Lung (tissue), 16 donors: ENCODE data around the gene DDX56. TPM values are rescaled to one million over a fixed set of nuclear protein-coding genes. Genes with fewer than 3 reads are reported as not detected.

ENCODE experiments used
- ATAC-seq: fragments of 200-7000 bp; cut with Tn5 transposase; one replicate; pipeline ENCODE4 v1.9.1; 2020; ENCODE audit warnings: moderate number of reproducible peaks; ENCODE audit not compliant: insufficient read depth, low FRiP score
- DNase-seq, 3 donors: peaks; one replicate each; pipeline ENCODE4 v3.0.0-alpha.2; 2013 to 2017
- H3K27ac ChIP-seq, 2 donors: one replicate each; pipeline ENCODE4 v1.5.1; 2013; ENCODE audit warnings: mild to moderate bottlenecking in 2 of 2, moderate library complexity in 2 of 2, control low read depth in 1 of 2, inconsistent platforms in 1 of 2, low read depth in 1 of 2, low read length in 1 of 2
- H3K27me3 ChIP-seq, 3 donors: one replicate each; pipeline ENCODE4 v1.5.1; 2013; ENCODE audit warnings: low read length in 2 of 3; ENCODE audit not compliant: control insufficient read depth in 3 of 3, insufficient read depth in 3 of 3
- H3K36me3 ChIP-seq, 4 donors: one replicate each; pipeline ENCODE4 v1.5.1; 2013; ENCODE audit warnings: low read length in 4 of 4, mild to moderate bottlenecking in 1 of 4, moderate library complexity in 1 of 4; ENCODE audit not compliant: control insufficient read depth in 4 of 4, insufficient read depth in 4 of 4
- H3K4me1 ChIP-seq, 5 donors: one replicate each; pipeline ENCODE4 v1.5.1; 2013; ENCODE audit warnings: low read length in 5 of 5, mild to moderate bottlenecking in 2 of 5, moderate library complexity in 1 of 5; ENCODE audit not compliant: control insufficient read depth in 5 of 5, insufficient read depth in 5 of 5
- H3K4me3 ChIP-seq: one replicate; pipeline ENCODE4 v1.5.1; 2013; ENCODE audit warnings: mild to moderate bottlenecking, control low read depth, moderate library complexity
- H3K9ac ChIP-seq, 2 donors: one replicate each; pipeline ENCODE4 v1.5.1; 2013; ENCODE audit warnings: low read length in 2 of 2, control low read depth in 1 of 2; ENCODE audit not compliant: insufficient read depth in 1 of 2
- H3K9me3 ChIP-seq, 4 donors: one replicate each; pipeline ENCODE4 v1.5.1; 2013; ENCODE audit warnings: low read length in 3 of 4, mild to moderate bottlenecking in 1 of 4, moderate library complexity in 1 of 4; ENCODE audit not compliant: control insufficient read depth in 4 of 4, insufficient read depth in 3 of 4
- CTCF ChIP-seq: IDR thresholded peaks from 2 replicates; pipeline ENCODE4 v1.5.1; 2012; ENCODE audit warnings: mild to moderate bottlenecking; ENCODE audit errors: control extremely low read depth, extremely low read depth
- WGBS, 2 donors: extraction: QIAGEN DNeasy Blood & Tissue Kit; methylation state at CpG; one replicate each; pipeline ENCODE4 v1.1.7; 2013; 5-methylcytosine and 5-hydroxymethylcytosine counted together
- long read RNA-seq, 5 donors: transcript quantifications; one replicate each; lab custom pipeline, GENCODE V29; 2026
- polyA plus RNA-seq, 2 donors: library from polyadenylated mRNA; stranded (reverse); fragments of 200-250 nt; gene quantifications; one replicate each; pipeline ENCODE4 v1.2.1, GENCODE V29; 2013
- total RNA-seq, 2 donors: library from RNA; depleted of rRNA in 1 of 2; stranded (reverse); fragments of >200 nt in 1 of 2; gene quantifications; one replicate each; pipeline ENCODE4 v1.2.1, GENCODE V29; 2014 to 2021
- donor health status: control.
- donor health status: control.
- donor health status: Bipolar disorder and iron deficiency.
- donor health status: healthy.
- donor health status: DM: yes; HTN: yes; CAD: no.

The DDX56 gene
- total RNA-seq (10 to 100 TPM; 49.8 to 67.5 TPM), polyA plus RNA-seq (10 to 100 TPM; 45.9 to 66.5 TPM)
- long read RNA-seq, donor 1, transcript DDX56-201 (14 exons, 2,336 nt): major isoform, 5 of 16 reads
- long read RNA-seq, donor 1, partial matches to known transcripts: 9 of 16 reads
- long read RNA-seq, donor 1, other reads (novel, unspliced or antisense): 0 of 16 reads
- long read RNA-seq, donor 2, transcript DDX56-201 (14 exons, 2,336 nt): major isoform, 6 of 7 reads
- long read RNA-seq, donor 2, partial matches to known transcripts: 0 of 7 reads
- long read RNA-seq, donor 2, other reads (novel, unspliced or antisense): 0 of 7 reads
- long read RNA-seq, donor 3, transcript DDX56-201 (14 exons, 2,336 nt): major isoform, 7 of 8 reads
- long read RNA-seq, donor 3, partial matches to known transcripts: 0 of 8 reads
- long read RNA-seq, donor 3, other reads (novel, unspliced or antisense): 0 of 8 reads
- long read RNA-seq, donor 4, transcript DDX56-201 (14 exons, 2,336 nt): major isoform, 5 of 8 reads
- long read RNA-seq, donor 4, partial matches to known transcripts: 0 of 8 reads
- long read RNA-seq, donor 4, other reads (novel, unspliced or antisense): 0 of 8 reads
- long read RNA-seq, donor 5, transcript DDX56-201 (14 exons, 2,336 nt): major isoform, 17 of 27 reads
- long read RNA-seq, donor 5, partial matches to known transcripts: 6 of 27 reads
- long read RNA-seq, donor 5, other reads (novel, unspliced or antisense): 0 of 27 reads

DNA sequence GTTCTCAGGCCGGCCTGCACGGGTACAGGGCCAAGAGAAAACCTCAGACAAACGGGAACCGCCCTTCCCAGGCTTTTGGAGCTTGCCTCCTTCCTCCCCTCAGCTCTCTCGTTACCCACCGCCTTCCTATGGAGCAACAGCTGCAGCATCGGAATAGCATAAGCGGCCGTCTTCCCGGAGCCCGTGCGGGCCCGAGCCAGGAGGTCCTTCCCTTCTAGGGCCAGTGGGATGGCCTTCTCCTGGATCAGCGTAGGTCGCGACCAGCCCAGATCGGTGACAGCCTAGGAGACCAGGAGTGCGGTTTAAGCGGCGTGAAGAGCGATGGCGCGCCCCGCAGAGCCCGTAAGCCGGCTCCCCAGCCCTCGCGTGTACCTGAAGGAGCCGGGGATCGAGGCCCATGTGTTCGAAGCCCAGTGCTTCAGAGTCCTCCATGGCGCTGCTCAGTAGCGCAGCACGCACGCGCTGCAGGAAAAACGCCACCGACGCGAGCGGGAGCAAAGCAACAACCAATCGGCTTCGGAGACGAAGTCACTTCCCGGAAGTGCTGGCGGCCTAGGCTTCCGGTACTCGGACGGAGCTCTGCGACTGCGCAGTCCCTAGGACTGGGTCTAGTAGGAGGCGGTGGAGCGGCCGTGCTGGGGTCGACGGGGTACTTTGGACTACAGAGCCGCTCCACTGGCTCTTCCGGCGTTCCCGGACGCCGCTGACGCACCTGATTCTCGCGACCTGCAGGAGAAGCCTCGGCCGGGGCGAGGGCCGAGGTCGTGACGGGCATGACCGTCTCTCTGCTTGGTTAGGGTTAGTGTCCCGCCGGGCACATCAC is at the start of gene DDX56:
Gene DDX56 (minus strand): TSS at position 445 of the 823 bp plus-strand sequence. CDS start 13 bp downstream, at position 432.
- Histone ChIP-seq H3K4me1 (peaks cover 6 to 18% (median 11%) of the 10 kb centered on the region in 5 donors), H3K9ac (peak within 1 kb of the TSS; percentile 78 to 84), H3K36me3 (peaks cover 34 to 45% (median 35%) of the 10 kb centered on the region in 4 donors), H3K27ac (peak within 1 kb of the TSS; percentile 82 to 91), H3K9me3 (no peaks in the 10 kb centered on the region), H3K4me3 (peak within 1 kb of the TSS; percentile 85), H3K27me3 (no peaks in the 10 kb centered on the region)
- ATAC-seq: peak; percentile 96
- 0% methylated on average over 70 to 74 of the region's 74 CpGs for WGBS, 2 donors
- peak; percentile 96 to 97 (median 96) for DNase-seq
- TF ChIP-seq CTCF: no peak

- Histone ChIP-seq H3K9me3 (peaks cover 0 to 2% (median 0%) of the 10 kb centered on the region in 4 donors), H3K27me3 (no peaks in the 10 kb centered on the region), H3K4me3 (no peak overlapping the region), H3K27ac (peak overlapping the region; percentile 64 to 83), H3K9ac (no peak overlapping the region), H3K4me1 (peaks cover 6 to 32% (median 15%) of the 10 kb centered on the region in 5 donors), H3K36me3 (peaks cover 10 to 20% (median 16%) of the 10 kb centered on the region in 4 donors)
- ATAC-seq (no peak), DNase-seq (no peak)
- TF ChIP-seq CTCF: no peak
- WGBS, 2 donors: 84 to 87% methylated on average over 5 of the region's 5 CpGs
Measured at GRCh38 chr7:44622342-44623151, 48.8 kb upstream of the DDX56 start.

DNA sequence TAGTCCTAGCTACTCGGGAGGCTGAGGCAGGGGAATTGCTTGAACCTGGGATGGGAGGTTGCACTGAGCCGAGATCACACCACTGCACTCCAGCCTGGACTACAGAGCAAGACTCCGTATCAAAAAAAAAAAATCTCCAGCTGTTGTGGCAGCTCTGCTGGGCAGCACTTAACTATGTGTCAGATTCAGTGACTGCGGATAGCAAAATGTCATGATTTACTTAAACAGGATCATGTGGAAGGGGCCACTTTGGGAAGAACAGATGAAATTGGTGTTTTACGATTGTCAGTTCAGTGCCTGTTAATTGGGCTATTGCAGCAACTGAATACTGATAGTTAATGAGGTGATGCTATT is 48.0 kb upstream of the DDX56 start:
- DNase-seq (peak in 2 of 3 donors; percentile 27 to 49), ATAC-seq (no peak)
- peaks cover 6 to 33% (median 15%) of the 10 kb centered on the region in 5 donors for H3K4me1 ChIP-seq
- no peak overlapping the region for H3K9ac ChIP-seq
- H3K27ac ChIP-seq: peak overlapping the region; percentile 40 to 55
- 87 to 94% methylated on average over 5 of the region's 5 CpGs for WGBS, 2 donors
- H3K27me3 ChIP-seq: no peaks in the 10 kb centered on the region
- no peak for TF ChIP-seq CTCF
- peaks cover 0 to 2% (median 0%) of the 10 kb centered on the region in 4 donors for H3K9me3 ChIP-seq
- H3K36me3 ChIP-seq: peaks cover 9 to 20% (median 16%) of the 10 kb centered on the region in 4 donors
- no peak overlapping the region for H3K4me3 ChIP-seq
